IgD-negative memory B cell (primary cell): Measurements from ENCODE around the gene IPO9. TPM values are rescaled to one million over a fixed set of nuclear protein-coding genes. Genes with fewer than 3 reads are reported as not detected.
"Not testable (repeated sequence)": the region's sequence is repeated elsewhere in the genome, so short reads cannot be mapped to it uniquely, and the experiment has no call there.

Source experiments
- H3K27ac Mint-ChIP-seq, 3 donors: one replicate each; pipeline ENCODE4 v1.8.0; 2020 to 2022; ENCODE audit warnings: mild to moderate bottlenecking in 3 of 3, mixed read lengths in 3 of 3, moderate library complexity in 1 of 3
- H3K27me3 Mint-ChIP-seq: one replicate; pipeline ENCODE4 v1.8.0; 2021; ENCODE audit warnings: mixed read lengths
- H3K36me3 Mint-ChIP-seq: one replicate; pipeline ENCODE4 v1.8.0; 2020; ENCODE audit warnings: mild to moderate bottlenecking, mixed read lengths
- H3K4me1 Mint-ChIP-seq, 3 donors: one replicate each; pipeline ENCODE4 v1.8.0; 2020 to 2022; ENCODE audit warnings: mixed read lengths in 3 of 3, mild to moderate bottlenecking in 1 of 3
- H3K4me3 Mint-ChIP-seq, 4 donors: one replicate each; pipeline ENCODE4 v1.8.0; 2020 to 2022; ENCODE audit warnings: mild to moderate bottlenecking in 4 of 4, mixed read lengths in 4 of 4, moderate library complexity in 3 of 4
- H3K9me3 Mint-ChIP-seq, 3 donors: one replicate each; pipeline ENCODE4 v1.8.0; 2020 to 2021; ENCODE audit warnings: mixed read lengths in 3 of 3, mild to moderate bottlenecking in 1 of 3
- polyA plus RNA-seq: library from polyadenylated mRNA; unstranded; fragments of 300-500 nt; fragmentation: Illumina TruSeq; gene quantifications from one replicate; pipeline ENCODE4 v1.2.3, GENCODE V29; 2021

IPO9 gene
- polyA plus RNA-seq, 1 donor from 2014 or later = 26.8 TPM

DNA sequence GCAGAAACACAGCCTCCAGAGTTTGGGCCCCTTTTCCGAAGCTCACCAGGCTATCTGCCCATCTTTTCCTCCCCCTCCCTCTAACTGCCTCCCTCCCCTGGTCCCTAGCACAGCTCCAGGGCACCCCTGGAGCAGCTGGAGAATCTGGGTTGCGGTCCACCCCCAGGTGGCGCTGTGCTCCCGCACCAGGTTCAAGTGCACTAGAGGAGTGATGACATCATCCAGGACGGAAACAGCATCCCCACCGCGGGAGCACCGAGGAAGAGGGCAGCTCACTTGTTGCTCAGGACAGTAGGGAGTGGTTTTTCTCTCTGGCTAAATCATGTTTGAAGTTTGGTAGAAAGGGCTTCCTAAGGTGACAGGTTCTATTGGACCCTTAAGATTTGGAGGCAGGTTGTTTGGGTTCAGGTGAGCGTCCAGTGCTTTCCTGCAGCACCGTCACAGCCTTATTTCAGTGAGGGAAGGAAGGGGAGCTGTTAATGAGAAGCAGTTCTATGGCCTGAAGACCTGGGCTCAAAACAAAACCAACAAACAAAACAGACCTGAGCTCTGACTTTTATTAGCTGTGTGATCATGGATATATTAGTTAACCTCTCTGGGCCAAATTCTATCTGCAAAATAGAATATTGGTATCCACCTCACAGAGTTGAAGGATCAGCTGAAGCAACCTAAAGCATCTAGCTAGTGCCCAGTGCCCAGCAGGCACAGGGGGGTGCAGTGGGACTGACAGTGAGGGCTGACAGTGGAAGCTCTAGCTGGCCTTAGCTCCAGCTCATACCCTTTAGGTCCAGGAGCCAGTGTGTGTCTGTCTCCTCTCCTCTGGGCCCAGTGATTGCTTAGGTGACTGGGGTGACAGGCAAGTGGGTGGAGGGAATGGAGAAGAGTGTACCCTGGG lies 67.2 kb downstream of the IPO9 start:
- Mint-ChIP-seq H3K4me3 (no peak overlapping the region), H3K4me1 (peaks cover 0 to 5% (median 4%) of the 10 kb centered on the region in 3 donors), H3K9me3 (peaks cover 0 to 2% (median 0%) of the 10 kb centered on the region in 3 donors), H3K36me3 (no peaks in the 10 kb centered on the region), H3K27me3 (peaks cover 16% of the 10 kb centered on the region), H3K27ac (peak overlapping the region in 1 of 3 donors; percentile 60)

- peaks cover 0 to 2% (median 0%) of the 10 kb centered on the region in 3 donors for H3K9me3 Mint-ChIP-seq
- peaks cover 0 to 5% (median 4%) of the 10 kb centered on the region in 3 donors for H3K4me1 Mint-ChIP-seq
- H3K27ac Mint-ChIP-seq = no peak overlapping the region
- H3K27me3 Mint-ChIP-seq = peaks cover 10% of the 10 kb centered on the region
- no peaks in the 10 kb centered on the region for H3K36me3 Mint-ChIP-seq
- peak overlapping the region in 1 of 4 donors; percentile 45 for H3K4me3 Mint-ChIP-seq
Observed at GRCh38 chr1:201896951-201897391, 68.0 kb downstream of the IPO9 start.

GRCh38 chr1:201898240-201898894 lies 69.4 kb downstream of the IPO9 start:
- H3K36me3 Mint-ChIP-seq = no peaks in the 10 kb centered on the region
- H3K4me3 Mint-ChIP-seq = no peak overlapping the region
- peaks cover 0 to 2% (median 0%) of the 10 kb centered on the region in 3 donors for H3K9me3 Mint-ChIP-seq

GRCh38 chr1:201898992-201899391 lies 70.0 kb downstream of the IPO9 start:
- no peak overlapping the region for H3K4me3 Mint-ChIP-seq
- peaks cover 6% of the 10 kb centered on the region for H3K27me3 Mint-ChIP-seq
- H3K9me3 Mint-ChIP-seq = peaks cover 0 to 2% (median 0%) of the 10 kb centered on the region in 3 donors
- H3K36me3 Mint-ChIP-seq = no peaks in the 10 kb centered on the region
- no peak overlapping the region for H3K27ac Mint-ChIP-seq
- H3K4me1 Mint-ChIP-seq = peaks cover 0 to 5% (median 4%) of the 10 kb centered on the region in 3 donors

More at GRCh38 chr1:201898240-201898894, 69.4 kb downstream of the IPO9 start:
- no peak overlapping the region for H3K27ac Mint-ChIP-seq
- peaks cover 0 to 5% (median 4%) of the 10 kb centered on the region in 3 donors for H3K4me1 Mint-ChIP-seq
- H3K27me3 Mint-ChIP-seq = peaks cover 6% of the 10 kb centered on the region

DNA sequence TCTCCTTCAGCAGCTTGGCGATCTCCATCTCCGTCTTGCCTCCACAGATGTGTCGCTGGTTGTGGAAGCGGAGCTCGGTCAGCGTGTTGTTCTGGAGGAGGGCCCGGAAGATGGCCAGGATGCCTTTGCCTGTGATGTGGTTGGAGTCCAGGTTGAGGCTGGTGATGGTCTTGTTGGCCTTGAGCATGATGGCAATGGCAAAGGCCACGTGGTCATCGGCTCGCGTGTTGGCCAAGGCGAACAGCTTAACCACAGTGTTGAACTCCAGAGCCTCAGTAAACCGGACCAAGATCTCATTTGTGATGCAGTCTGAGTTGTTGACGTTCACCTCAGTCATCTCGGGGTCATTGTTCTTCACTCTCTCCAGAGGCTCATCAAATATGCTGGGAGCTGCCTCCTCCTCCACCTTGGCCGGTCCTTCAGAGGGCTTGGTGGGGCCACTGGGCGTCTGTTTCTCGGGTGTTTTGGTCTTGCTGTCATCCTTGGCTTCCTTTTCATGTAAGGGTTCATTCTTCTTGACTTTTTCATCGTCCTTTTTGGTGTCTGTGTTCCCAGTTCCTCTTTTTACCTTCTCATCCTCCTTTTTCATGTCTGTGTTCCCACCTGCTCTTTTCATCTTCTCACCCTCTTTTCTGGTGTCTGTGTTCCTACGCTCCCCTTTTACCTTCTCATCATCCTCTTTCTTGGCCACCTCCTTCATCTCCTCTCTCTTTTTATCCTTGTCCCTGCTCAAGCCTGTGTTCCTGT lies 70.9 kb downstream of the IPO9 start:
- peaks cover 0 to 2% (median 0%) of the 10 kb centered on the region in 3 donors for H3K9me3 Mint-ChIP-seq
- H3K36me3 Mint-ChIP-seq = no peaks in the 10 kb centered on the region
- H3K27me3 Mint-ChIP-seq = peaks cover 4% of the 10 kb centered on the region
- no peak overlapping the region for H3K27ac Mint-ChIP-seq
- H3K4me1 Mint-ChIP-seq = peaks cover 0 to 5% (median 4%) of the 10 kb centered on the region in 3 donors
- H3K4me3 Mint-ChIP-seq = no peak overlapping the region

DNA sequence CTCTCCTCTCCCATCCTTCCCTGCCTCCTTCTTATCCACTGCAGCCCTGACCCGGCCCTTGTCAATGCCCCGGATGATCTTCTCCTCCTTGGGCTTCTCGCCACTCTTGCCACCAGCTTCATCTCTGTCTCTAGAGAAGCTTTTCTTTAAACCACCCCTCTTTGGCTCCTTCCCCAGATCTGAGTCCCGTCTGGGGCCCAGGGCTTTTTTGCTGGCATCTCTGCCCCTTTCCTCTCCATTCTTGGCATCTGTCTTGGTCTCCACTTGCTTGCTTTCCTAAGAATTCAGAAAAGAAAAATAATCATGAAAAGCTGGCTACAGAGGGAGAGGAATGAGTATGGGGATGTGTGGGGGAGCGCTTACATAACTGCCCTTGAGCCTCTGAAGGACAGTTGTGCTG lies 71.5 kb downstream of the IPO9 start:
- H3K4me1 Mint-ChIP-seq = peaks cover 0 to 5% (median 4%) of the 10 kb centered on the region in 3 donors
- peaks cover 4% of the 10 kb centered on the region for H3K27me3 Mint-ChIP-seq
- H3K4me3 Mint-ChIP-seq = no peak overlapping the region
- H3K27ac Mint-ChIP-seq = no peak overlapping the region
- no peaks in the 10 kb centered on the region for H3K36me3 Mint-ChIP-seq
- H3K9me3 Mint-ChIP-seq = peaks cover 0 to 2% (median 0%) of the 10 kb centered on the region in 3 donors

GRCh38 chr1:201901036-201901435 lies 72.1 kb downstream of the IPO9 start:
- H3K4me3 Mint-ChIP-seq, H3K4me1 Mint-ChIP-seq, H3K36me3 Mint-ChIP-seq, H3K9me3 Mint-ChIP-seq, H3K27ac Mint-ChIP-seq, H3K27me3 Mint-ChIP-seq: not testable (repeated sequence)

- Mint-ChIP-seq H3K4me3 (no peak overlapping the region), H3K27ac (no peak overlapping the region), H3K36me3 (no peaks in the 10 kb centered on the region), H3K27me3 (peaks cover 3% of the 10 kb centered on the region), H3K4me1 (no peaks in the 10 kb centered on the region), H3K9me3 (peaks cover 0 to 2% (median 0%) of the 10 kb centered on the region in 3 donors)
Observed at GRCh38 chr1:201902198-201902597, 73.2 kb downstream of the IPO9 start.

GRCh38 chr1:201903135-201903534 lies 74.2 kb downstream of the IPO9 start:
- H3K27me3 Mint-ChIP-seq = peaks cover 3% of the 10 kb centered on the region
- H3K4me1 Mint-ChIP-seq = no peaks in the 10 kb centered on the region
- H3K9me3 Mint-ChIP-seq = peaks cover 0 to 2% (median 0%) of the 10 kb centered on the region in 3 donors
- H3K27ac Mint-ChIP-seq = no peak overlapping the region
- H3K4me3 Mint-ChIP-seq = no peak overlapping the region
- H3K36me3 Mint-ChIP-seq = no peaks in the 10 kb centered on the region

DNA sequence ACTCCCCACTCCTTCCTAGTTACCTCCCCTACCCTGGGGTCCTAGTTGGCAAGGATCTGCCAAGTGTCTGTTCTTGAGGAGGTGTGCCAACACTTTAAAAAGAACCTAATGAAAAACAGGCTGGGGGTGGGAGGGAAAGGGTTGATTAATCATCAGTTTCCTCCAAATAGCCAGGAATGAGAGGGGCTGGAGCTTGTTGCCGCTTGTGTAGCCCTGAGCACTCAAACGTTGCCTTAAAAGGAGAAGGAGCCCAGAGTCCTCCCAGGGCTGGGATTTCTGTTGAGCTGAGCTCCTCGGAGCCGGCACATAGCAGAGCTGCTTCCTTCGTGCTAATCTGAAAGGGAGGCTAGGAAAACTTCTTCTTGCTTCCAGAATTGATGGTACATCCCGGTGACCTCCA lies 75.6 kb downstream of the IPO9 start:
- Mint-ChIP-seq H3K4me1 (no peaks in the 10 kb centered on the region), H3K4me3 (no peak overlapping the region), H3K27ac (no peak overlapping the region), H3K9me3 (peaks cover 0 to 2% (median 0%) of the 10 kb centered on the region in 3 donors), H3K36me3 (no peaks in the 10 kb centered on the region), H3K27me3 (peaks cover 3% of the 10 kb centered on the region)

- Mint-ChIP-seq H3K27me3 (peaks cover 2% of the 10 kb centered on the region), H3K4me3 (no peak overlapping the region), H3K27ac (no peak overlapping the region), H3K9me3 (peaks cover 0 to under 1% (median 0%) of the 10 kb centered on the region in 3 donors), H3K4me1 (no peaks in the 10 kb centered on the region), H3K36me3 (no peaks in the 10 kb centered on the region)
Observed at GRCh38 chr1:201905234-201905890, 76.4 kb downstream of the IPO9 start.

- Mint-ChIP-seq H3K36me3 (no peaks in the 10 kb centered on the region), H3K4me3 (no peak overlapping the region), H3K4me1 (no peaks in the 10 kb centered on the region), H3K27me3 (peaks cover 2% of the 10 kb centered on the region), H3K9me3 (no peaks in the 10 kb centered on the region), H3K27ac (no peak overlapping the region)
Observed at GRCh38 chr1:201906336-201906735, 77.4 kb downstream of the IPO9 start.

DNA sequence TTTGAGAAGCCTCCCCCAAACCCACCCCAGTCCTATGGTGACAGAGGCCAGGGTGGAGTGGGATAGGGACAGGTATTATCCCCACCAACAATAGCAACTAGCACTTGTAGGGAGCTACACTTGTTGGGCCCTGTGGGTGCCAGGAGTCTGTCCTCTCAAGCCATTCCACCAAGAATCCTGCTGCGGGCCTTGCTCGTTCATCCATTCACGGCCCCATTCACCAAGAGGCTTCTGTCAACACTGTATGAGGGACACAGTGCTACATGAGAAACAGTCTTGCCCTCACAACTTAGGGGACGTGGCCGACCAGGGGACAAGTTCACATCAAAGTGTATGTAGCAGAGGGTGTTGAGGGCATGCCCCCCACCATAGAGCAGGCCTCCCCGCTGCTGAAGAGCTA lies 78.7 kb downstream of the IPO9 start:
- Mint-ChIP-seq H3K27me3 (peaks cover 2% of the 10 kb centered on the region), H3K4me3 (no peak overlapping the region), H3K36me3 (no peaks in the 10 kb centered on the region), H3K27ac (no peak overlapping the region), H3K9me3 (no peaks in the 10 kb centered on the region), H3K4me1 (no peaks in the 10 kb centered on the region)

DNA sequence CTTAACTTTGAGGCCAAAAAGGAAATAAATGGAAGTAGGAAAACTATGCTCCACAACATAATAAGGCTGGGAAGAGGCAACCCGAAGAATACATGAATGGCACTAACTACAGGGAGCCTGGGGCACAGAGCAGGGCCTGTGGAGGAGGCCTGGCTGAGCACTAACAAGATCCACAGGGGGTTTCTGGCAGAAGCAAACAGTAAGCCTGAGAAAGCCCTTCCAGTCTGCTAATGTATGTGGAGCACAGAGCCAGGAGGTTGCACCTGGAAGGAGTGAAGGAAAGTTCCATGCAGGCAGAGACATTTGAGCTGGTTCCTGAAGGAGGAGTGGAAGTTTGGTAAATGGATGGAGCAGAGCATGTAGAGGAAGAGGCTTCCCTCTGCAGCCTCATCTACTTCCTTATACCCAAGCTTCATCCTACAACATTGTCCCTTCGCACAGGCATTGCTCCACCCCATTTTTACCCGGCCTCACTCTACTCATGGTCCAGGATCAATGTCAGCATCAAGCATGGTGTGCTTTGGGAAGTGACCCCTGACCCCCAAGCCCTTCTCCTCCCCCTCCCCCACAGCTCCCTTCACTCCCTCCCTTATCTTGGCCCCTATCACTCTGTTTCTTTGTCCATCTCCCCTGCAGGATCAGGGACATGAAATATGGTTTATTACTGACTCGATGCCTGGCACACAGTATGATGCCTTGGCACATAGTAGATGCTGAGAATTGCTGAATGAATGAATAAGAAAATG lies 83.0 kb downstream of the IPO9 start:
- peaks cover 0 to 1% (median 0%) of the 10 kb centered on the region in 3 donors for H3K4me1 Mint-ChIP-seq

More for the DNA sequence above, 83.0 kb downstream of the IPO9 start:
- Mint-ChIP-seq H3K36me3 (no peaks in the 10 kb centered on the region), H3K27me3 (peaks cover 8% of the 10 kb centered on the region), H3K4me3 (no peak overlapping the region), H3K9me3 (no peaks in the 10 kb centered on the region), H3K27ac (no peak overlapping the region)
